NK-92 (cell line): ENCODE results near the gene PLLP.

Experiments used
- DNase-seq: peaks from one replicate; lab custom pipeline; 2025; ENCODE audit not compliant: unreplicated experiment; lab: John Stamatoyannopoulos, UW

PLLP gene

GRCh38 chr16:57284209-57284951, at the start of gene PLLP:
PLLP (minus strand) TSS chr16:57284672; CDS start chr16:57284540, 132 bp downstream.
- DNase-seq = no peak

- no peak for DNase-seq
Observed at GRCh38 chr16:57333402-57333801, 48.9 kb upstream of the PLLP start.

GRCh38 chr16:57331355-57331754, 46.9 kb upstream of the PLLP start:
- DNase-seq = no peak

GRCh38 chr16:57329718-57330327, 45.4 kb upstream of the PLLP start:
- DNase-seq = no peak

- no peak for DNase-seq
Observed at GRCh38 chr16:57325458-57325857, 41.0 kb upstream of the PLLP start.

- no peak for DNase-seq
Observed at GRCh38 chr16:57324749-57325148, 40.3 kb upstream of the PLLP start.

GRCh38 chr16:57319646-57320045, 35.2 kb upstream of the PLLP start:
- no peak for DNase-seq

GRCh38 chr16:57318240-57318970, 33.9 kb upstream of the PLLP start:
- no peak for DNase-seq

- no peak for DNase-seq
Observed at GRCh38 chr16:57316390-57317017, 32.0 kb upstream of the PLLP start.

GRCh38 chr16:57315416-57315815, 30.9 kb upstream of the PLLP start:
- no peak for DNase-seq

- DNase-seq = no peak
Observed at GRCh38 chr16:57314161-57314785, 29.8 kb upstream of the PLLP start.

GRCh38 chr16:57313509-57313908, 29.0 kb upstream of the PLLP start:
- no peak for DNase-seq

- DNase-seq = no peak
Observed at GRCh38 chr16:57310801-57311200, 26.3 kb upstream of the PLLP start.

- DNase-seq = no peak
Observed at GRCh38 chr16:57308041-57308440, 23.6 kb upstream of the PLLP start.

GRCh38 chr16:57307365-57307764, 22.9 kb upstream of the PLLP start:
- no peak for DNase-seq

GRCh38 chr16:57306676-57307341, 22.3 kb upstream of the PLLP start:
- DNase-seq = no peak

GRCh38 chr16:57305159-57305811, 20.8 kb upstream of the PLLP start:
- no peak for DNase-seq

GRCh38 chr16:57304169-57305061, 19.9 kb upstream of the PLLP start:
- no peak for DNase-seq

GRCh38 chr16:57303910-57304168, 19.4 kb upstream of the PLLP start:
- no peak for DNase-seq
